Measurements from ENCODE around the gene EDDM13. TPM values are rescaled to one million over a fixed set of nuclear protein-coding genes. Genes with fewer than 3 reads are reported as not detected.

EDDM13 gene
- total and polyA plus RNA-seq, 2 of the 8 experiments (the other 6 are each of a cell fraction or from before 2014, with no cell fraction given): not detected

GRCh38 chr19:56301886-56302620, 29.5 kb downstream of the EDDM13 start (continued):
- TF ChIP-seq USF2 (IDR thresholded peaks at IDR 0.05; ENCODE audit: low read length) (no peak), BACH1 (IDR thresholded peaks at IDR 0.05; ENCODE audit: low read length) (no peak), CTCF (IDR thresholded peaks at IDR 0.05; ENCODE audit: control extremely low read depth in 1 of 3, insufficient read depth in 1 of 3, low read depth in 1 of 3, low read length in 3 of 3) (no peak)
- TF ChIP-seq, protein P1, sequence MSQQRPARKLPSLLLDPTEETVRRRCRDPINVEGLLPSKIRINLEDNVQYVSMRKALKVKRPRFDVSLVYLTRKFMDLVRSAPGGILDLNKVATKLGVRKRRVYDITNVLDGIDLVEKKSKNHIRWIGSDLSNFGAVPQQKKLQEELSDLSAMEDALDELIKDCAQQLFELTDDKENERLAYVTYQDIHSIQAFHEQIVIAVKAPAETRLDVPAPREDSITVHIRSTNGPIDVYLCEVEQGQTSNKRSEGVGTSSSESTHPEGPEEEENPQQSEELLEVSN (IDR thresholded peaks at IDR 0.05): no peak
